GM12864 (cell line): ENCODE measurements around the gene S100A7.

Source experiments
- DNase-seq: peaks from one replicate; pipeline ENCODE4 v3.0.0-alpha.2; 2011; ENCODE audit warnings: low read depth
- H3K4me3 ChIP-seq: 2 replicates; pipeline ENCODE4 v1.5.1; 2011; ENCODE audit warnings: mild to moderate bottlenecking, low read depth, low read length, control low read depth
- CTCF ChIP-seq: IDR thresholded peaks from 2 replicates; pipeline ENCODE4 v1.5.1; 2011; ENCODE audit warnings: low read depth, mild to moderate bottlenecking, moderate library complexity, low read length, control low read depth, inconsistent platforms; ENCODE audit errors: missing control alignments

Gene S100A7

DNA sequence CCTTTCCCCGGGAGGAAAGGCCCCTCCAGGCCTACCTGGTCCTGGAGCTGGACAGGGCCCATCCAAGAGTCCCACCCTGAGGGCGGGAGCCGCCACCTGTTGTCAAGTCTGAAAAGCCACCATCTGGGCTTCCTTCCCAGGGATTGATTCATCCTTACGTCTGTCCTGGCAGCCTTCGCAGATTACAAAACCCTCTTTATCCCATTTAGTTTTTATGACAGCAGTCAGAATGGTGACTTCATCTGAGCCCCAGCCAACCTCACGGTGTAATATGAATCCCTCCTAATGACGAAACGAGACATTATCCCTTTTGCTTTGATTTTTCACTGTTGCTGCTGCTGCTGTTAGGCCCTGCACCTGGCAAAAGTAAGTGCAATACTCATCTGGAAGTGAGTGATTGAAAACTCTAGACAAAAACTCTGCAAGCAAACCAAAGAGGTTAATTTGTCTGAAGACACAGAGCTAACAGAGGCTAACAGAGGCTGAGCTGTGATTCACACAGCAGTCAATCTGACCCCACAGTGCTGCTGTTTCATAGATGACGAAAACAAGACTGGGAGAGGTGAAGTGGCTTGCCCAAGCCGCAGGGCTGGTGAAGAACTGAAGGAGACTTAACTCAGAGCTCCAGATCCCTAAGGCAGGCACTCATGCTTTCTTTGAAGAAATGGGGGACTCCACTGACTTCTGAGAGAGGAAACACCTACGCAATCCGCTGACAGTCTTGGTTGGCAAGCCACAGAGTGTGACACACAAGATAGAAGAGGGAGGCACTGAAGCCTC lies 30.0 kb upstream of the S100A7 start:
- no peak for TF ChIP-seq CTCF
- DNase-seq, result no peak
- H3K4me3 ChIP-seq, result no peak overlapping the region

GRCh38 chr1:153488731-153489130 lies 28.3 kb upstream of the S100A7 start:
- DNase-seq, result no peak
- no peak overlapping the region for H3K4me3 ChIP-seq
- no peak for TF ChIP-seq CTCF

- no peak for DNase-seq
- no peak overlapping the region for H3K4me3 ChIP-seq
- no peak for TF ChIP-seq CTCF
These were observed 27.3 kb upstream of the S100A7 start for GRCh38 chr1:153487707-153488106.

DNA sequence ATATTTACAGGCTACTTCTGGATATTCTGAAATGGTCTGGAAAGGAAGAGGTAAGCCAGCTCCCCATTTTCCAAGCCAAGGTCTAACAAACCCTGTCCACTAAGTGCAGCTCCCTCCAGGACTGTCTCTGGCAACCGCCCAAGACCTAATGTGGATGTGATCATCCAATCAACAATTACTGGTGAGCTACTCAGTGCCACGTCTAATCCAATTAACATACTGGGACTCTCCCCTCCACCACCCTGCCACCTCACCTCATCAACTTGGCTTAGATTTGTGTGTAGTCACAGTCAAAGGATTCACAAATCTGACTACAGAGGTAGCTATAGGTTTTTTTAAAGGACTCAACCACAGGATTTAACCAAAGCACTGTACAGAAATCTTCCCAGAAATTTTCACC lies 25.4 kb upstream of the S100A7 start:
- H3K4me3 ChIP-seq, result no peak overlapping the region
- DNase-seq, result no peak
- TF ChIP-seq CTCF, result no peak

- no peak for TF ChIP-seq CTCF
- DNase-seq, result no peak
These were observed 23.3 kb upstream of the S100A7 start for GRCh38 chr1:153483776-153484175.

DNA sequence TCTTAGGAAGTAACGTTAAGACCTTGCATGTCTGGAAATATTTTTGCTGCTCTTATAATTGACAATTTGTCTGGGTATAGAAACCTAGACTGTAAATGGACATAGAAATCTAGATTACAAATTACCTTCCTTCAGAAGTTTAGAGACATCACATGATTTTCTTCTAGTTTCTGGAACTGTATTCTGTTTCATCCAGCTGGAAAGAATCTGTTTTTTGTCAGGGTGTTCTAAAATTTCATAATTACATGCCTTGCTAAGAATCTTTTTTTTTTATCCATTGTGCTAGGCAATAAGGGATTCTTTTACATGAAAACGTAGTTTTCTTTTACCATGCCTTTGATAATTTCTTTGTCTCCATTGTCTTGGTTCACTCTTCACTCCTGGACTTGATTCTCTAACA lies 20.7 kb upstream of the S100A7 start:
- no peak overlapping the region for H3K4me3 ChIP-seq
- no peak for DNase-seq
- no peak for TF ChIP-seq CTCF

More at GRCh38 chr1:153483776-153484175, 23.3 kb upstream of the S100A7 start:
- no peak overlapping the region for H3K4me3 ChIP-seq
